Nucleus accumbens (tissue), 56 donors: ENCODE results near the gene OLFM4.
"Not testable (repeated sequence)": the region's sequence is repeated elsewhere in the genome, so short reads cannot be mapped to it uniquely, and the experiment has no call there.

Experiments
- DNase-seq, 56 donors: peaks; one replicate each; lab custom pipeline; 2025; lab: John Stamatoyannopoulos, UW

OLFM4 gene

DNA sequence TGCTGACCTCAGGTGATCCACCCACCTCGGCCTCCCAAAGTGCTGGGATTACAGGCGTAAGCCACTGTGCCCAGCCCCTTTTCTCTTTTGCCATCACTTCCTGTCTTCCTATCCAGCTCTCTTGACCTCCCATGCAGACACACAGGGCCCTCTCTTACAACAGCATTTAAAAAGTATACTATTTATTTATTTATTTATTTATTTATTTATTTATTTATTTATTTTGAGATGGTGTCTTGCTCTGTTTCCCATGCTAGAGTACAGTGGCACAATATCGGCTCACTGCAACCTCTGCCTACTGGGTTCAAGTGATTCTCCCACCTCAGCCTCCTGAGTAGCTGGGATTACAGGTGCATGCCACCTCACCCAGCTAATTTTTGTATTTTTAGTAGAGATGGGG is 14.6 kb upstream of the OLFM4 start:
- DNase-seq: not testable (repeated sequence)

DNA sequence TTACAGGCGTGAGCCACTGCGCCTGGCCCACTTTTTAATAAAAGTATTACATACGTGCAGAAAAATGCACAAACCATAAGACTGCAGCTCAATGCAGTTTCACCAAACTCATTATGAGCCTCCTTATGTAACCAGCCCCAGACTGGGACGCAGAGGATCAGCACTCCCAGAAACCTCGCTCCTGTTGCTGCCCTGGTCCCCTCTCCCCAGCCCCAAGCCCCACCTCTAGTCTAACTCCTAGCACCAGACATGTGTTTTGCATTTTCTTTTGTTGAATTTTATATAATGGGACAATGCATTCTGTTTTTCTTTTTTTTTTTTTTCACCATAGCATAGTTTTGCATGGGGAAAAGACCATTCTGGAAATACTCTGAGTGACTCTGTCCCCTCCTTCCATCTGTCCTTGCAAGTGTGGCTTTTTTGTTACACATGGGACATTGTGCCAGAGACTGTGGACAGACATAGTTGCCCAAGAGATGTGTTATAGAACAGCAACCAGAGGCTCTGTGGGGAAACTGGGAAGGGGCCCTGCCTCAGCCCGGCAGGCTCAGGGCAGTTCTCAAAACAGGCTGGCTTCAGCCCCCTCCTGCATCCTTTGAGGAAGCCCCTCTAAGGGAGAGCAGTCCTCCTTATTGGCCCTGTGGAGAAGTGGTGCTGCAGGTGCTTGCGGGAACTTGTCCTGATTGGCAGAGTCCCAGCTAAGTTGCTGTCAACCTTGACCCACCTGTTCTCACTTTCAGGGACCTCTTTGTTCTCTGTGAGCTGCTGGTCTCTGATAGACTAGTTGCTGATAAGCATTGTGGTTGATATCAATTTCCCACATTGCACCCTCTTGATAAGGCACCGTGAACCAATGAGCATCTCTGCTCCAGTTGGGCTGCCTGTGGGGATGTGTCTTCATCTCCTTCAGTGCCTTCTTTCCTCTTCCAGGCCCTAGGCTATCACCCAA is 13.8 kb upstream of the OLFM4 start:
- DNase-seq: no peak

DNA sequence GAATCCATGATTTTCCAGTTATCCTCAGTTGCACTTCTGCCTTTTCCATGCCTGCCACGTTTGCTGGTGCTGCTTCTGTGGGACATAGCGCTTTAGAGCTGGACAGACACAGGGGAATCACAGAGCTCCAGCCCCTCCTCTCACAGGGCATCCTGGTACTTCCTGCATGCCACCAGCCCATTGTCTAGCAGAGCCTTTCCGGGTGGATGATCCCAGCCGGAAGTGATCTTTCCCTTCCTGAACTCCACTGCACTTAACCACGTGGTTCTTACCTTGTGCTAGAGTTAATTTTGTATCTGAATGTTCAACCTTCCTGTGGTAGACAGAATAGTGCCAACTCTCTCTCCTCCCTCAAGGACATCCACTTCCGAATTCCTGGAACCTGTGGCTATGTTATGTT is 12.6 kb upstream of the OLFM4 start:
- no peak for DNase-seq

GRCh38 chr13:53017433-53017970 is 11.1 kb upstream of the OLFM4 start:
- no peak for DNase-seq

DNA sequence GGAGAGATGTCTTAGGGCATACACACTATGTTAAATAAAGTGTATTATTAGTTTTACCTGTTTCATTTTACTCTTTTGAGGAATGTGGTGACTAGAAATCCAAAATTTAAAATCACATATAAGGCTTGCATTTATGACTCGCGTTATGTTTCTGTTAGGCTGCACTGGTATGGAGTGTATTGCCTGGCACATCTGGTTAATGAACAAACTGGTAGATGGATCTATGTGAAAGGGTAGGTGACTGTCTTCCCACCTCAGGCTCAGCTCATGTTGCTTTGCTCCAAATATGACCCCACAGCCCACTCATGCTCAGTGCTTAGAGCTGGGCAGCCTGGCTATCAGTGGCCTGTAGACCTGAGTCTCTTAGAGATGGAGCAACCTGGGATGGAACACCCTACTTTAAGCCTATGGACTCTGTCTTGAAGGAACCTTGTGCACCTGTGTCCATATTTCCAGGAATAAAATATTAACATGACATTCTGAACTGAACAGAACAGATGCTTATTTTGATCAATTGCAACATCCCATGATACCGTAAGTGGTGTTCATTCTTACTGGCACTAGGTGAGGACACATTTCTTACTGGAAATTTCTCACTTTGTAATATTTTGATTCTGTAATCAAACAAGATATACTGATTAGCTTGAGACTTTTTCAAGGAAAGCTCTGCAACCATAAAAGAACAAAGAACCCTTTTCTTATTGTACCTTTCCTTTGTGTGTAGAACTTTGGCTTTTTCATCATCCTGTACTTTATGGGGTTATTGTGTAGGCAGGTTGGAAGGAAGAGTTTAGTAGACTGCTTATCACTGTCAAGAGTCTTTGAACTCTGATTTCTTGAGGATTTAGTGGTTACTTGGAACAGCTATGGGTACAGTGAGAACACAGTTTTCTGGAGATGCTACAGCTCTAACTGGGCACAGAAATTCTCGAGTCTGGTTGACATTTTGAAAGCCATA is 9.6 kb upstream of the OLFM4 start:
- no peak for DNase-seq

- no peak for DNase-seq
These were observed 7.8 kb upstream of the OLFM4 start for GRCh38 chr13:53020764-53021335.

DNA sequence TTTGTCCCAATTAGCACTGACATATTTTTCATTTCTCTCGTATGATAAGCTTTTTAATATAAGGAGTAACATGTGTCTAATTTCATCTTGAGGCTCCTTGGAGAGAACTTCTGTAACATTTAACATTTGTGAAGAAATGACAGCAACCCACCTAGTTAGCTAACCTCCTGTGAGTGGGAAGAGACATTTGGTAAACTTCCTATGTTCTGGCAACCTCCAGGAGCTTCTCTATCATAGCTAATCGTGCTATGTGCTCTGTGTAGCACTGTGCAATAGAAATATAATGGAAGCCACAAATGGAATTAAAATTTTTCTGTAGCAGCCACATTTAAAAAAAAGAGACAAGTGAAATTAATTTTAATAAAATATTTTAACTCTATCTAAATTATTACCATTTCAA is 5.4 kb upstream of the OLFM4 start:
- DNase-seq: peak in 5 of 56 donors; percentile 6 to 38 (median 15)

DNA sequence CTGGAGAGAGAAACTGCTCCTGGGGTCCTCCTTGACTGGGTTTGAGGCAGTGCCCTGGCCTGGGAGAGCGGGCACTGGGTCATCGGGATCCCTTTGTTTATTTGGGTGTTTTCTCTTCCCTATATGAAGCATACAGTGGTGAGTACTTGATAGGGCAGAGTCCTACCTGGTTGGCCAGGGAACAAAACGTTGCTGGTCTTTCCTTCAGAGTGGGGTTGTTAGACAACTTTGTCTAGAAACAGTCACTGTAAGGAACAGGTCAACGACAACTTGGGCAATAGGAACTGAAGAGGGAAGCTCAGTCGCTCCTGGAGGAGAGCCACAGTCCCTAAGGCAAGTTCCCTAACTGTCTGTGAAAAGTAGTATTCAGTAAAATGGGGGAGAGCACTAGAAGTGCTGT is 550 bp upstream of the OLFM4 start:
- DNase-seq: no peak

GRCh38 chr13:53032849-53033248 is 4.2 kb downstream of the OLFM4 start:
- DNase-seq: no peak

DNA sequence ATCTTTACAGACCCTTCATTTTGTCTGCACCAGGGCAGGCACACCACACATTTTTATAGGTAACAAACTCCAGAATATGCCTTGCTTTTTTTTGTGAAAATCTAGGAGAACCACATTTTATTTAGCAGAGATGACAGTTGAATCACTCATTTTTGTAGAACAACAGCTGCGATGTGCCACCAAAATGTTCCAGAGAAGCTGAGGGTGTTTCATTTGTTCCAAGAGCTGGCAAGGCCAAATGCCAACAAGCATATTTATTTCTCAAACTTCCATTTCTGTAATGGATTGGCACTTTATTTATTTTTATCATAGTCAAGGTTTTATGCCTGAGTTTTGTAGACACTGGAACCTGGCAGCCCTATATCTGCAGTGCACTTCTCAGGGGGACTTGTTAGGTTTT is 10.4 kb downstream of the OLFM4 start:
- DNase-seq: no peak

GRCh38 chr13:53041968-53042516 is 13.4 kb downstream of the OLFM4 start:
- DNase-seq: no peak

GRCh38 chr13:53042877-53043276 is 14.3 kb downstream of the OLFM4 start:
- DNase-seq: no peak

- DNase-seq: no peak
These were observed 14.8 kb downstream of the OLFM4 start for GRCh38 chr13:53043398-53043797.

- DNase-seq: no peak
These were observed 16.6 kb downstream of the OLFM4 start for GRCh38 chr13:53045189-53045588.

DNA sequence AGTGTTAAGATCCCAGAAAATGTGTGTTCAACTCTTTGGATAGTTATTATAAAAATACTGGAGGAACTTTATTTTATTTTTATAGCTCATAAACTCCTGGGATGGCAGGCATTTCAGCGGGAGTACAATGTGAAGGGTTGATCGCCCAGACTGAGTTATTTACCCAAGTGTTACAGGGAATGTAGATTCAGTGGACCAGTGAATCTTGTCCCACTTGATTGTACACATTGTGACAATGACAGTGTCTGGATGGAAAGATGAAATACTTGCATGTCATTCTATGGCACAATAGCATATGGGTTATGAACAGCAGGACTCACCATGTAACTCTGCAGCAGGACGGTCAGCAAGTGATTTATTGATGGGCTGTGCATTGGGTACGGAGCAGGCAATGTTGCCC is 20.3 kb downstream of the OLFM4 start:
- DNase-seq: no peak

DNA sequence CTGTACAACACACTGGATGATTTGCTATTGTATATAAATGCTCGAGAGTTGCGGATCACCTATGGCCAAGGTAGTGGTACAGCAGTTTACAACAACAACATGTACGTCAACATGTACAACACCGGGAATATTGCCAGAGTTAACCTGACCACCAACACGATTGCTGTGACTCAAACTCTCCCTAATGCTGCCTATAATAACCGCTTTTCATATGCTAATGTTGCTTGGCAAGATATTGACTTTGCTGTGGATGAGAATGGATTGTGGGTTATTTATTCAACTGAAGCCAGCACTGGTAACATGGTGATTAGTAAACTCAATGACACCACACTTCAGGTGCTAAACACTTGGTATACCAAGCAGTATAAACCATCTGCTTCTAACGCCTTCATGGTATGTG is 21.5 kb downstream of the OLFM4 start:
- no peak for DNase-seq

DNA sequence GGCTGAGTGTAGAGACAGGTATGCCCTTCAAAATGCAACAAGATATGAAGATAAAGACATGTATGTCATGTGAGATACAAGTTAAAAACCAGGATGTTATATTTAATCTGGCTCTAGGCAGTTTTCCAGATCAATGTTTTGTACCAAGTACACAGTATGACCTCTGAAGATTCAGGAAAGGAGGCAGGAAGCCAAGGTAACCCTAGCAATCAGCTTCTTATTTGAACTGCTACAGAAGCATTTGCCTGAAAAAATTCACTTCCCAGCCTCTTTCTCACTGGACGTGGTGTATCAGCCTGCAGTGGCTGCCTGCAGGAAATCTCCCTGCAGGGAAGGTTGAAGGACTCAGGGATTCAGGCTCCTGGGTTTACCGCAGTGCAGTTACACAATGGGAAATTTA is 24.1 kb downstream of the OLFM4 start:
- no peak for DNase-seq

DNA sequence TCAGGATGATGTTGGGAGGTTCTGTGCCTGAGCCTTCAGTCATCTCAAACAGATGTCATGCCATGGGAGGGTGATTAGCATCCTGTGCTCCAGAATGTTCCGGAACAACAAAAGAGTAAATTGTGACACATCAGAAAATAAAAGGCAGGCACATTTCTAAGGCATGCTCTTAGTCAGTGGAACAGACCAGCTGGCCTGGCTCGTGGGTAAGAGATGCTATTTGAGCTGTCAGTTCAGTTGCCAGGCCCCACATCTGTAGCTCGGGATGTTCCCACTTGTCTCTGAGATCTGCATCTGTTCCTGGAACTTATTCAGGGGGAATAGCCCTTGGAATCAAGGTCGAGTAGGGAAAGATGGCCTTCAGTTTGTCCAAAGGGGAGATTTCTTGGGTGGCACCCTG is 26.0 kb downstream of the OLFM4 start:
- DNase-seq: peak in 2 of 56 donors; percentile 6 to 40

DNA sequence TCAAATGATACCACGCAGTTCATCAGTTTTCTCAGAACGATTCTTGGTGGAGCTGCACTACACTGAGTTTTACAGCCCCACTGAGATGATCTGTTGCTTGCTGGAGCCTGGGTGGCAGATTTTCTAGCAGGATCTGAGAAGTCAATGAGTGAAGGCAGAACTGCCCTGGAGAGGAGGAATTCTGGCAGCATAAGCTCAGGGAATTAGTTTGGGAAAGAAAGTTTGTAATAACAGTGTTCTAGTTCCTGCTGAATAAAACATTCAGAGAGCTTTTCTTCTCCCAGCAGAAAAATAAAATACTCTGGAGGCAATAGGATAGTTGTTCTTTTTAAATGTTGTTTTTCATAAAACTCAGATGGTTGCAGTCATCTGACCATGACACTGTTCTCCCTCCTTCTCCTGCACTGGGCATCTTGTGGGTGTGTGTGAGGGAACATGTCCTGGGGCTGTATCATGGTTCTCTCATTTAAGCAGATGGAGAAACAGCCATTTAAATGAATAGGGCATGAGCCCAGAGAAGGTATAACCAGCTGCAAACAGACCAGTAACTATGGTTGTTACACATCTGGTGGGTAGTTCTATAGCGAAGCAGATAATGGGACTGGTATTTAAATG is 29.6 kb downstream of the OLFM4 start:
- DNase-seq: no peak
